ENCODE data around the gene NSD2.

NSD2 gene

GRCh38 chr4:1862055-1862911, 8.9 kb upstream of the NSD2 start:
- DNase-seq = no peak
- Histone ChIP-seq H3K4me2 (ENCODE audit: low read length, poor library complexity, severe bottlenecking) (no peak overlapping the region), H4K91ac (ENCODE audit: low read length) (peak overlapping the region; percentile 29), H3K4me3 (ENCODE audit: insufficient read depth in 1 of 2, low read depth in 1 of 2, low read length in 2 of 2) (peak overlapping the region in 1 of 2 experiments; percentile 55), H3K9ac (ENCODE audit: low read length) (peak overlapping the region; percentile 62), H3K14ac (ENCODE audit: low read length in 2 of 2) (no peak overlapping the region), H2BK12ac (ENCODE audit: low read length in 2 of 2) (no peak overlapping the region), H3K27me3 (ENCODE audit: control insufficient read depth in 1 of 2, insufficient read depth in 1 of 2, low read length in 2 of 2) (peaks cover 12 to 16% of the 10 kb centered on the region in 2 experiments), H2BK120ac (ENCODE audit: low read depth, low read length) (no peak overlapping the region), H3K4ac (ENCODE audit: low read depth in 1 of 2, low read length in 2 of 2) (no peak overlapping the region), H3K4me1 (ENCODE audit: control insufficient read depth, insufficient read depth, low read depth, low read length) (peaks cover 13% of the 10 kb centered on the region), H3K27ac (ENCODE audit: low read length, poor library complexity, severe bottlenecking) (no peak overlapping the region), H2AK5ac (ENCODE audit: low read length, severe bottlenecking) (no peak overlapping the region), H2BK5ac (ENCODE audit: low read depth, low read length, poor library complexity, severe bottlenecking) (no peak overlapping the region), H3K79me1 (replicated peaks; ENCODE audit: low read length, poor library complexity, severe bottlenecking) (peaks cover 9% of the 10 kb centered on the region), H3K23ac (ENCODE audit: low read length in 2 of 2) (no peak overlapping the region), H3K9me3 (ENCODE audit: control insufficient read depth, low read length) (no peaks in the 10 kb centered on the region), H4K8ac (ENCODE audit: low read length) (peak overlapping the region; percentile 49), H2AFZ (ENCODE audit: low read depth, low read length) (no peak overlapping the region), H3K18ac (ENCODE audit: low read depth in 1 of 2, low read length in 2 of 2) (no peak overlapping the region), H3K36me3 (ENCODE audit: control insufficient read depth in 1 of 2, insufficient read depth in 2 of 2, low read depth in 1 of 2, low read length in 2 of 2) (no peaks in the 10 kb centered on the region), H2BK15ac (ENCODE audit: low read depth, poor library complexity, severe bottlenecking) (no peak overlapping the region)
- 47% methylated on average over 39 of the region's 45 CpGs for WGBS

GRCh38 chr4:1862961-1863296, 8.3 kb upstream of the NSD2 start:
- Histone ChIP-seq H3K4me1 (ENCODE audit: control insufficient read depth, insufficient read depth, low read depth, low read length) (peaks cover 8% of the 10 kb centered on the region), H4K8ac (ENCODE audit: low read length) (no peak overlapping the region), H3K4me2 (ENCODE audit: low read length, poor library complexity, severe bottlenecking) (no peak overlapping the region), H2BK15ac (ENCODE audit: low read depth, poor library complexity, severe bottlenecking) (no peak overlapping the region), H3K36me3 (ENCODE audit: control insufficient read depth in 1 of 2, insufficient read depth in 2 of 2, low read depth in 1 of 2, low read length in 2 of 2) (no peaks in the 10 kb centered on the region), H3K14ac (ENCODE audit: low read length in 2 of 2) (no peak overlapping the region), H2BK5ac (ENCODE audit: low read depth, low read length, poor library complexity, severe bottlenecking) (no peak overlapping the region), H3K27ac (ENCODE audit: low read length, poor library complexity, severe bottlenecking) (no peak overlapping the region), H2BK12ac (ENCODE audit: low read length in 2 of 2) (no peak overlapping the region), H3K9me3 (ENCODE audit: control insufficient read depth, low read length) (no peaks in the 10 kb centered on the region), H3K4ac (ENCODE audit: low read depth in 1 of 2, low read length in 2 of 2) (no peak overlapping the region), H3K18ac (ENCODE audit: low read depth in 1 of 2, low read length in 2 of 2) (no peak overlapping the region), H3K27me3 (ENCODE audit: control insufficient read depth in 1 of 2, insufficient read depth in 1 of 2, low read length in 2 of 2) (peaks cover 16 to 17% of the 10 kb centered on the region in 2 experiments), H3K79me1 (replicated peaks; ENCODE audit: low read length, poor library complexity, severe bottlenecking) (peaks cover 4% of the 10 kb centered on the region), H3K23ac (ENCODE audit: low read length in 2 of 2) (no peak overlapping the region), H2BK120ac (ENCODE audit: low read depth, low read length) (no peak overlapping the region), H2AFZ (ENCODE audit: low read depth, low read length) (no peak overlapping the region), H3K9ac (ENCODE audit: low read length) (no peak overlapping the region), H3K4me3 (ENCODE audit: insufficient read depth in 1 of 2, low read depth in 1 of 2, low read length in 2 of 2) (no peak overlapping the region), H2AK5ac (ENCODE audit: low read length, severe bottlenecking) (no peak overlapping the region), H4K91ac (ENCODE audit: low read length) (no peak overlapping the region)
- WGBS = 71% methylated on average over 14 of the region's 14 CpGs
- no peak for DNase-seq

DNA sequence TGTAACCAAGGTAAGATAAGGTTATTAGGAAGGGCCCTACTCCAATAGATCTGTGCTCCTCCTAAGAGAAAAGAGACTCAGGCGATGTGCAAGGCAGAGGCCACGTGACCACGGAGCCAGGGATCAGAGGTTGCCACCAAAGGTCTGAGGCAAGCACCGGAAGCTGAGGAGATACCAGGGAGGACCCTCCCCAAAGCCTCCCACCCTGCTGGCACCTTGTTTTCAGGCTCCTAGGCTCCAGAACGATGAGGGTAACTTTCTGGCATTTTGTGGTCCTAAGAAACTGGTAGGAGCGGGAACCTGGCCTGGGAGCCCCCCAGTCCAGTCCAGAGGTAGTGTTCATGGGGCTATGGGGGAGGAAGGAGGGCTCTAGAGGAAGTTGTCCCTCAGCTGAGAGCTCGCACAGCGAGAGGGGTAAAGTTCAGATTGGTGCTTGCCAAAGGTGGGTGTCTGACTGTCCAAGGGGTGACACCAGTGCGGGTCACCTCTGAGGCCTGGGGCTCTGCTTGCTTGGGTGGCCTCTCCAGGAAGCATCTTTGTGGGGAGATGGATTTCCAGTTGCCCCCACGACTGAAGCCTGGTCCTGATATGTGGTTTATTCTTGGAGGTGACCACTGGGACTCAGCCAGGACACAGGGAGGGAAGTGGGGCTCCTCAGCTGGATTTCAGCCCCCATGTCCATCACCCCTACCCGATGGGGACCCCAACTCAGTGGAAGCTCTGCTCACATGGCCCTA, 7.7 kb upstream of the NSD2 start:
- Histone ChIP-seq H2AFZ (ENCODE audit: low read depth, low read length) (no peak overlapping the region), H3K36me3 (ENCODE audit: control insufficient read depth in 1 of 2, insufficient read depth in 2 of 2, low read depth in 1 of 2, low read length in 2 of 2) (no peaks in the 10 kb centered on the region), H3K79me1 (replicated peaks; ENCODE audit: low read length, poor library complexity, severe bottlenecking) (no peaks in the 10 kb centered on the region), H4K91ac (ENCODE audit: low read length) (no peak overlapping the region), H3K18ac (ENCODE audit: low read depth in 1 of 2, low read length in 2 of 2) (no peak overlapping the region), H2AK5ac (ENCODE audit: low read length, severe bottlenecking) (no peak overlapping the region), H2BK15ac (ENCODE audit: low read depth, poor library complexity, severe bottlenecking) (no peak overlapping the region), H3K4me2 (ENCODE audit: low read length, poor library complexity, severe bottlenecking) (no peak overlapping the region), H3K14ac (ENCODE audit: low read length in 2 of 2) (no peak overlapping the region), H3K9ac (ENCODE audit: low read length) (no peak overlapping the region), H4K8ac (ENCODE audit: low read length) (no peak overlapping the region), H2BK5ac (ENCODE audit: low read depth, low read length, poor library complexity, severe bottlenecking) (no peak overlapping the region), H3K4me3 (ENCODE audit: insufficient read depth in 1 of 2, low read depth in 1 of 2, low read length in 2 of 2) (no peak overlapping the region), H3K9me3 (ENCODE audit: control insufficient read depth, low read length) (no peaks in the 10 kb centered on the region), H3K27me3 (ENCODE audit: control insufficient read depth in 1 of 2, insufficient read depth in 1 of 2, low read length in 2 of 2) (peaks cover 16 to 17% of the 10 kb centered on the region in 2 experiments), H3K4me1 (ENCODE audit: control insufficient read depth, insufficient read depth, low read depth, low read length) (peaks cover 7% of the 10 kb centered on the region), H3K27ac (ENCODE audit: low read length, poor library complexity, severe bottlenecking) (no peak overlapping the region), H2BK120ac (ENCODE audit: low read depth, low read length) (no peak overlapping the region), H2BK12ac (ENCODE audit: low read length in 2 of 2) (no peak overlapping the region), H3K23ac (ENCODE audit: low read length in 2 of 2) (no peak overlapping the region), H3K4ac (ENCODE audit: low read depth in 1 of 2, low read length in 2 of 2) (no peak overlapping the region)
- WGBS = 96% methylated on average over 10 of the region's 11 CpGs
- no peak for DNase-seq
